H9 (cell line): ENCODE measurements around the gene FDPS. TPM values are rescaled to one million over a fixed set of nuclear protein-coding genes. Genes with fewer than 3 reads are reported as not detected.

Experiments used
- DNase-seq: peaks from one replicate; pipeline ENCODE4 v3.0.0-alpha.2; 2017
- H2AFZ ChIP-seq: one replicate; pipeline ENCODE4 v1.6.1; 2013; ENCODE audit warnings: mild to moderate bottlenecking, low read length, control low read depth, moderate library complexity
- H2AK5ac ChIP-seq: 2 replicates; pipeline ENCODE4 v1.6.1; 2013; ENCODE audit warnings: low read length, control low read depth, mixed read lengths; ENCODE audit not compliant: insufficient read length
- H2BK120ac ChIP-seq: one replicate; pipeline ENCODE4 v1.6.1; 2013; ENCODE audit warnings: low read depth, mild to moderate bottlenecking, low read length, control low read depth, inconsistent platforms; ENCODE audit not compliant: poor library complexity, severe bottlenecking
- H2BK12ac ChIP-seq: 2 replicates; pipeline ENCODE4 v1.6.1; 2013; ENCODE audit warnings: low read length, control low read depth, mixed read lengths, low read depth; ENCODE audit not compliant: insufficient read length
- H2BK15ac ChIP-seq: 2 replicates; pipeline ENCODE4 v1.6.1; 2013; ENCODE audit warnings: low read depth, low read length, control low read depth
- H2BK20ac ChIP-seq: one replicate; pipeline ENCODE4 v1.6.1; 2013; ENCODE audit warnings: low read depth, mild to moderate bottlenecking, low read length, control low read depth, inconsistent platforms; ENCODE audit not compliant: poor library complexity, severe bottlenecking
- H2BK5ac ChIP-seq: 2 replicates; pipeline ENCODE4 v1.6.1; 2013; ENCODE audit warnings: low read length, control low read depth, mixed read lengths; ENCODE audit not compliant: insufficient read length
- H3K14ac ChIP-seq: 2 replicates; pipeline ENCODE4 v1.6.1; 2013; ENCODE audit warnings: low read length, control low read depth; ENCODE audit not compliant: insufficient read depth
- H3K18ac ChIP-seq: 2 replicates; pipeline ENCODE4 v1.6.1; 2013; ENCODE audit warnings: low read depth, mild to moderate bottlenecking, mixed read lengths, low read length, control low read depth; ENCODE audit not compliant: insufficient read length
- H3K23ac ChIP-seq: 2 replicates; pipeline ENCODE4 v1.6.1; 2013; ENCODE audit warnings: low read length, control low read depth, mixed read lengths, low read depth; ENCODE audit not compliant: insufficient read length
- H3K23me2 ChIP-seq: 2 replicates; pipeline ENCODE4 v1.6.1; 2013; ENCODE audit warnings: low read depth, mild to moderate bottlenecking, mixed read lengths, low read length, control low read depth; ENCODE audit not compliant: insufficient read length, poor library complexity, severe bottlenecking
- H3K27ac ChIP-seq: 2 replicates; pipeline ENCODE4 v1.5.1; 2013; ENCODE audit warnings: low read length, control low read depth, mixed read lengths, low read depth; ENCODE audit not compliant: insufficient read length
- H3K27me3 ChIP-seq: 2 replicates; pipeline ENCODE4 v1.6.1; 2013; ENCODE audit warnings: low read length, control low read depth, inconsistent platforms; ENCODE audit not compliant: insufficient read depth
- H3K4ac ChIP-seq: 2 replicates; pipeline ENCODE4 v1.6.1; 2013; ENCODE audit warnings: low read depth, mild to moderate bottlenecking, control low read depth, inconsistent platforms, low read length, moderate library complexity
- H3K4me1 ChIP-seq: 2 replicates; pipeline ENCODE4 v1.6.1; 2013; ENCODE audit warnings: low read length, control low read depth, inconsistent platforms; ENCODE audit not compliant: insufficient read depth
- H3K4me2 ChIP-seq: 2 replicates; pipeline ENCODE4 v1.6.1; 2013; ENCODE audit warnings: low read length, control low read depth, mixed read lengths; ENCODE audit not compliant: insufficient read length, insufficient read depth
- H3K56ac ChIP-seq: 2 replicates; pipeline ENCODE4 v1.6.1; 2013; ENCODE audit warnings: low read depth, mild to moderate bottlenecking, mixed read lengths, low read length, control low read depth; ENCODE audit not compliant: insufficient read length
- H3K79me1 ChIP-seq: 2 replicates; pipeline ENCODE4 v1.6.1; 2013; ENCODE audit warnings: low read depth, mild to moderate bottlenecking, moderate library complexity, low read length, control low read depth, inconsistent platforms; ENCODE audit not compliant: insufficient read depth, poor library complexity, severe bottlenecking
- H3K79me2 ChIP-seq: 2 replicates; pipeline ENCODE4 v1.6.1; 2013; ENCODE audit warnings: low read length, control low read depth, inconsistent platforms; ENCODE audit not compliant: insufficient read depth
- H3K9ac ChIP-seq: 2 replicates; pipeline ENCODE4 v1.6.1; 2013; ENCODE audit warnings: low read length, control low read depth, mixed read lengths; ENCODE audit not compliant: insufficient read length; ENCODE audit errors: extremely low read depth
- H3K9me3 ChIP-seq: one replicate; pipeline ENCODE4 v1.6.1; 2013; ENCODE audit warnings: low read depth, low read length, inconsistent platforms; ENCODE audit not compliant: control insufficient read depth
- H3T11ph ChIP-seq: one replicate; pipeline ENCODE4 v1.6.1; 2013; ENCODE audit warnings: mild to moderate bottlenecking, low read length, control low read depth, inconsistent platforms
- H4K20me1 ChIP-seq: one replicate; pipeline ENCODE4 v1.6.1; 2013; ENCODE audit not compliant: control insufficient read depth, insufficient read length, insufficient read depth
- H4K5ac ChIP-seq: 2 replicates; pipeline ENCODE4 v1.6.1; 2013; ENCODE audit warnings: low read depth, mild to moderate bottlenecking, mixed read lengths, low read length, control low read depth; ENCODE audit not compliant: insufficient read length
- H4K8ac ChIP-seq: replicated peaks from 2 replicates; pipeline ENCODE4 v1.6.1; 2013; ENCODE audit warnings: low read length, control low read depth, mixed read lengths, low read depth; ENCODE audit not compliant: insufficient read length
- H4K91ac ChIP-seq: 2 replicates; pipeline ENCODE4 v1.6.1; 2013; ENCODE audit warnings: low read depth, mild to moderate bottlenecking, moderate library complexity, mixed read lengths, low read length, control low read depth; ENCODE audit not compliant: insufficient read length
- H3K27ac Mint-ChIP-seq, 3 experiments: 2 replicates in 2 of 3; 3 replicates in 1 of 3; pipeline ENCODE4 v1.8.0; 2020 to 2021; ENCODE audit warnings: mixed read lengths in 3 of 3, mild to moderate bottlenecking in 1 of 3, moderate library complexity in 1 of 3
- H3K27me3 Mint-ChIP-seq: 2 replicates; pipeline ENCODE4 v1.8.0; 2021; ENCODE audit warnings: low read depth, mild to moderate bottlenecking, moderate library complexity, mixed read lengths
- H3K36me3 Mint-ChIP-seq, 3 experiments: 2 replicates in 2 of 3; 3 replicates in 1 of 3; pipeline ENCODE4 v1.8.0; 2020 to 2021; ENCODE audit warnings: low read depth in 3 of 3, mixed read lengths in 3 of 3; ENCODE audit not compliant: insufficient read depth in 1 of 3
- H3K4me1 Mint-ChIP-seq, 2 experiments: 2 replicates each; pipeline ENCODE4 v1.8.0; 2020; ENCODE audit warnings: mixed read lengths in 2 of 2
- H3K4me3 Mint-ChIP-seq, 2 experiments: 2 replicates in 1 of 2; 3 replicates in 1 of 2; pipeline ENCODE4 v1.8.0; 2020 to 2021; ENCODE audit warnings: mild to moderate bottlenecking in 2 of 2, mixed read lengths in 2 of 2, moderate library complexity in 1 of 2
- H3K9me3 Mint-ChIP-seq, 2 experiments: 2 replicates in 1 of 2; 3 replicates in 1 of 2; pipeline ENCODE4 v1.8.0; 2020; ENCODE audit warnings: mild to moderate bottlenecking in 2 of 2, mixed read lengths in 2 of 2, moderate library complexity in 1 of 2
- CTCF ChIP-seq: fragments of 200-600 bp; sonication (generic); conservative IDR thresholded peaks from 3 replicates; pipeline ENCODE4 v1.8.0; 2021; ENCODE audit warnings: antibody characterized with exemption, mild to moderate bottlenecking
- WGBS: extraction: QIAGEN DNeasy Blood & Tissue Kit; methylation state at CpG from one replicate; pipeline ENCODE4 v1.1.7; 2013; ENCODE audit warnings: missing lambda C conversion rate, low lambda C conversion rate, mixed read lengths; ENCODE audit not compliant: insufficient read length; ENCODE audit errors: extremely low coverage; 5-methylcytosine and 5-hydroxymethylcytosine counted together
- total RNA-seq: library from RNA; stranded (reverse); gene quantifications from 2 replicates; pipeline ENCODE4 v1.2.1, GENCODE V29; 2021

The FDPS gene
- total RNA-seq, 1 experiment from 2014 or later = 273 TPM

GRCh38 chr1:155322571-155322952 lies 13.9 kb downstream of the FDPS start:
- no peaks in the 10 kb centered on the region for H4K20me1 ChIP-seq
- no peaks in the 10 kb centered on the region for H3K9me3 ChIP-seq
- H2BK20ac ChIP-seq = no peak overlapping the region
- H3K27me3 ChIP-seq = no peaks in the 10 kb centered on the region
- no peak for TF ChIP-seq CTCF
- H3K23me2 ChIP-seq = peaks cover 31% of the 10 kb centered on the region
- H3K4me2 ChIP-seq = peak overlapping the region; percentile 68
- Mint-ChIP-seq H3K36me3 (peaks cover 9 to 41% (median 34%) of the 10 kb centered on the region in 3 experiments; a peak in 6 of 7 replicates), H3K27ac (no peak overlapping the region), H3K27me3 (no peaks in the 10 kb centered on the region; the same call in none of the 2 replicates), H3K4me1 (peaks cover 40 to 42% of the 10 kb centered on the region in 2 experiments), H3K9me3 (no peaks in the 10 kb centered on the region), H3K4me3 (peak overlapping the region; percentile 86 to 93)
- peaks cover 2% of the 10 kb centered on the region; the same call in 1 of the 2 replicates for H3K4me1 ChIP-seq
- no peak overlapping the region for H2BK120ac ChIP-seq
- H3K14ac ChIP-seq = no peak overlapping the region
- no peak overlapping the region for H4K8ac ChIP-seq
- no peaks in the 10 kb centered on the region for H3K79me2 ChIP-seq
- WGBS = no CpG with 5 or more reads among the region's 28 CpGs
- no peak overlapping the region for H3T11ph ChIP-seq
- no peak overlapping the region for H3K18ac ChIP-seq
- H3K23ac ChIP-seq = no peak overlapping the region
- H3K79me1 ChIP-seq = no peaks in the 10 kb centered on the region
- no peak overlapping the region for H2BK15ac ChIP-seq
- H3K4ac ChIP-seq = no peak overlapping the region
- H3K27ac ChIP-seq = no peak overlapping the region
- H4K91ac ChIP-seq = no peak overlapping the region
- no peak for DNase-seq
- no peak overlapping the region for H2AFZ ChIP-seq
- no peak overlapping the region for H2BK12ac ChIP-seq
- no peak overlapping the region for H2AK5ac ChIP-seq
- H3K56ac ChIP-seq = no peak overlapping the region
- H4K5ac ChIP-seq = no peak overlapping the region
- H2BK5ac ChIP-seq = no peak overlapping the region
- peak overlapping the region; percentile 27 for H3K9ac ChIP-seq
